Mammary epithelial cell (primary cell): ENCODE results near the gene CACNA2D4.

Experiments
- EZH2 ChIP-seq: IDR thresholded peaks from 2 replicates; pipeline ENCODE4 v1.6.1; 2012; ENCODE audit warnings: low read length, inconsistent platforms, borderline replicate concordance
- TF ChIP-seq, protein P1 (sequence below), 2 donors: IDR thresholded peaks in 1 of 2; conservative IDR thresholded peaks in 1 of 2; 2 replicates each; pipeline ENCODE4 v1.5.1; 2011 to 2012; ENCODE audit warnings: inconsistent platforms in 2 of 2, low read length in 2 of 2, mild to moderate bottlenecking in 2 of 2, control low read depth in 1 of 2, low read depth in 1 of 2; ENCODE audit not compliant: insufficient read depth in 1 of 2; ENCODE audit errors: extremely low read depth in 1 of 2

DNA sequence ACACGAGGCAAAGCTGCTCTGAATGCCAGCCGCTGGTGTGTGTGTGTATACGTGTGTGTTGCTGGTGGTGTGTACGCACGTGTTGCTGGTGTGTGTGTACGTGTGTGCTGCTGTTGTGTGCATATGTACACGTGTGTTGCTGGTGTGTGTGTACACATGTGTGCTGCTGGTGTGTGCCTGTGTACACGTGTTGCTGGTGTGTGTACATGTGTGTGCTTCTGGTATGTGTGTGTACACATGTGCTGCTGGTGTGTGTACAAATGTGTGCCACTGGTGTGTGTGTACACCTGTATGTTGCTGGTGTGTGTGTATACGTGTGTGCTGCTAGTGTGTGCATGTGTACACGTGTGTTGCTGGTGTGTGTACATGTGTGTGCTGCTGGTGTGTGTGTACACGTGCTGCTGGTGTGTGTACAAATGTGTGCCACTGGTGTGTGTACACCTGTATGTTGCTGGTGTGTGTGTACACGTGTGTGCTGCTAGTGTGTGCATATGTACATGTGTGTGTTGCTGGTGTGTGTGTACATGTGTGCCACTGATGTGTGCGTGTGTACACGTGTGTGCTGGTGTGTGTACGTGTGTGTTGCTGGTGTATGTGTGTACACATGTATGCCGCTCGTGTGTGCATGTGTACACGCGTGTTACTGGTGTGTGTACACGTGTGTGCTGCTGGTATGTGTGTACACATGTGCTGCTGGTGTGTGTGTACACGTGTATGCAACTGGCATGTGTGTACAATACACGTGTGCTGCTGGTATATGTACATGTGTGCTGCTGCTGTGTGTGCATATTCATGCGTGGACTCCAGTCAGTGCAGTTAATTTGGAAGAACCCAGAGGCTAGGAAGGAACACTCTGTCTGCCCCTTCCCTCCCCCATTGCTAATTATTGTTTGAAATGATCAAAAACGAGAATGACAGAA lies 47.2 kb downstream of the CACNA2D4 start:
- TF ChIP-seq, protein P1, sequence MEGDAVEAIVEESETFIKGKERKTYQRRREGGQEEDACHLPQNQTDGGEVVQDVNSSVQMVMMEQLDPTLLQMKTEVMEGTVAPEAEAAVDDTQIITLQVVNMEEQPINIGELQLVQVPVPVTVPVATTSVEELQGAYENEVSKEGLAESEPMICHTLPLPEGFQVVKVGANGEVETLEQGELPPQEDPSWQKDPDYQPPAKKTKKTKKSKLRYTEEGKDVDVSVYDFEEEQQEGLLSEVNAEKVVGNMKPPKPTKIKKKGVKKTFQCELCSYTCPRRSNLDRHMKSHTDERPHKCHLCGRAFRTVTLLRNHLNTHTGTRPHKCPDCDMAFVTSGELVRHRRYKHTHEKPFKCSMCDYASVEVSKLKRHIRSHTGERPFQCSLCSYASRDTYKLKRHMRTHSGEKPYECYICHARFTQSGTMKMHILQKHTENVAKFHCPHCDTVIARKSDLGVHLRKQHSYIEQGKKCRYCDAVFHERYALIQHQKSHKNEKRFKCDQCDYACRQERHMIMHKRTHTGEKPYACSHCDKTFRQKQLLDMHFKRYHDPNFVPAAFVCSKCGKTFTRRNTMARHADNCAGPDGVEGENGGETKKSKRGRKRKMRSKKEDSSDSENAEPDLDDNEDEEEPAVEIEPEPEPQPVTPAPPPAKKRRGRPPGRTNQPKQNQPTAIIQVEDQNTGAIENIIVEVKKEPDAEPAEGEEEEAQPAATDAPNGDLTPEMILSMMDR (conservative IDR thresholded peaks at IDR 0.05 in 1 of 2, IDR thresholded peaks at IDR 0.05 in 1 of 2; ENCODE audit: extremely low read depth in 1 of 2, insufficient read depth in 1 of 2, low read depth in 1 of 2, low read length in 2 of 2) = no peak
- no peak for TF ChIP-seq EZH2
